Kidney epithelial cell (primary cell): ENCODE measurements around the gene C4orf50. TPM values are rescaled to one million over a fixed set of nuclear protein-coding genes. Genes with fewer than 3 reads are reported as not detected.
"Not testable (repeated sequence)": the region's sequence is repeated elsewhere in the genome, so short reads cannot be mapped to it uniquely, and the experiment has no call there.

Experiments used
- DNase-seq: peaks from one replicate; pipeline ENCODE4 v3.0.0-alpha.2; 2010; ENCODE audit warnings: low read depth
- H3K27me3 ChIP-seq: 2 replicates; pipeline ENCODE4 v1.6.0; 2011; ENCODE audit warnings: low read length; ENCODE audit not compliant: control insufficient read depth, insufficient read depth
- H3K36me3 ChIP-seq: 2 replicates; pipeline ENCODE4 v1.5.1; 2011; ENCODE audit warnings: low read length; ENCODE audit not compliant: control insufficient read depth, insufficient read depth
- H3K4me3 ChIP-seq: 2 replicates; pipeline ENCODE4 v1.5.1; 2011; ENCODE audit warnings: low read depth, mild to moderate bottlenecking, control low read depth, low read length
- total RNA-seq: library from RNA; depleted of rRNA; stranded (reverse); fragments of >200 nt; gene quantifications from 2 replicates; pipeline ENCODE4 v1.2.3, GENCODE V29; 2015
- TF ChIP-seq, protein P1 (sequence below): IDR thresholded peaks from 2 replicates; pipeline ENCODE4 v1.5.1; 2011; ENCODE audit warnings: mild to moderate bottlenecking, moderate library complexity, low read length, control low read depth, inconsistent platforms; ENCODE audit not compliant: insufficient read depth, poor library complexity, severe bottlenecking

The C4orf50 gene
- total RNA-seq, 1 donor from 2014 or later = not detected

GRCh38 chr4:6008092-6008551 lies 10.1 kb downstream of the C4orf50 start:
- Histone ChIP-seq H3K36me3 (no peaks in the 10 kb centered on the region), H3K27me3 (peaks cover 10% of the 10 kb centered on the region), H3K4me3 (no peak overlapping the region)
- DNase-seq = no peak
- TF ChIP-seq, protein P1, sequence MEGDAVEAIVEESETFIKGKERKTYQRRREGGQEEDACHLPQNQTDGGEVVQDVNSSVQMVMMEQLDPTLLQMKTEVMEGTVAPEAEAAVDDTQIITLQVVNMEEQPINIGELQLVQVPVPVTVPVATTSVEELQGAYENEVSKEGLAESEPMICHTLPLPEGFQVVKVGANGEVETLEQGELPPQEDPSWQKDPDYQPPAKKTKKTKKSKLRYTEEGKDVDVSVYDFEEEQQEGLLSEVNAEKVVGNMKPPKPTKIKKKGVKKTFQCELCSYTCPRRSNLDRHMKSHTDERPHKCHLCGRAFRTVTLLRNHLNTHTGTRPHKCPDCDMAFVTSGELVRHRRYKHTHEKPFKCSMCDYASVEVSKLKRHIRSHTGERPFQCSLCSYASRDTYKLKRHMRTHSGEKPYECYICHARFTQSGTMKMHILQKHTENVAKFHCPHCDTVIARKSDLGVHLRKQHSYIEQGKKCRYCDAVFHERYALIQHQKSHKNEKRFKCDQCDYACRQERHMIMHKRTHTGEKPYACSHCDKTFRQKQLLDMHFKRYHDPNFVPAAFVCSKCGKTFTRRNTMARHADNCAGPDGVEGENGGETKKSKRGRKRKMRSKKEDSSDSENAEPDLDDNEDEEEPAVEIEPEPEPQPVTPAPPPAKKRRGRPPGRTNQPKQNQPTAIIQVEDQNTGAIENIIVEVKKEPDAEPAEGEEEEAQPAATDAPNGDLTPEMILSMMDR = no peak

- Histone ChIP-seq H3K36me3 (no peaks in the 10 kb centered on the region), H3K4me3 (no peak overlapping the region), H3K27me3 (peaks cover 10% of the 10 kb centered on the region)
- TF ChIP-seq, protein P1 = no peak
- DNase-seq = no peak
Observed at GRCh38 chr4:6005175-6005574, 13.1 kb downstream of the C4orf50 start.

GRCh38 chr4:6003485-6003884 lies 14.7 kb downstream of the C4orf50 start:
- not testable (repeated sequence) for H3K27me3 ChIP-seq, H3K36me3 ChIP-seq, H3K4me3 ChIP-seq, DNase-seq

GRCh38 chr4:6002926-6003325 lies 15.3 kb downstream of the C4orf50 start:
- peaks cover 2% of the 10 kb centered on the region for H3K27me3 ChIP-seq
- no peak for DNase-seq
- no peaks in the 10 kb centered on the region for H3K36me3 ChIP-seq
- H3K4me3 ChIP-seq = no peak overlapping the region
- TF ChIP-seq, protein P1 = no peak

DNA sequence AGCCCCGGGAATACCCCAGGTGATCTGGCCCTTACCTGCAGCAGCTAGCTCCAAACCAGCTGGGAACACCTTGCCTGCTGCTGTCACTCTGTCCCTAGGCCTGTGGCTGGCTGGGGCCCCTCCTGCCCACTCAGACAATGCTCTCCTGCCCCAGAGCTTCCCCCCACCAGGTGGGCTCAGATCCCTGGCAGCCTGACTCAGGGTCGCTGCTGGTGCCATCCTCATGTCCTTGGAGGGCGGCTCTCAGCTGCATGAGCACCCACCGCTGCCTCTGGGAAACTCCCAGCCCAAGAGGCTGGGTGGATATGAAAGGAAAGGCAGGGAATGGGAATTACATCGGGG lies 15.8 kb downstream of the C4orf50 start:
- Histone ChIP-seq H3K4me3 (no peak overlapping the region), H3K27me3 (no peaks in the 10 kb centered on the region), H3K36me3 (no peaks in the 10 kb centered on the region)
- no peak for DNase-seq
- TF ChIP-seq, protein P1 = no peak

- H3K4me3 ChIP-seq = no peak overlapping the region
- no peak for DNase-seq
- TF ChIP-seq, protein P1 = no peak
- no peaks in the 10 kb centered on the region for H3K36me3 ChIP-seq
- H3K27me3 ChIP-seq = no peaks in the 10 kb centered on the region
Observed at GRCh38 chr4:6001680-6002491, 16.3 kb downstream of the C4orf50 start.
